Dermis blood vessel endothelial cell (primary cell): ENCODE results near the gene ZNF691. TPM values are rescaled to one million over a fixed set of nuclear protein-coding genes. Genes with fewer than 3 reads are reported as not detected.
"Not testable (repeated sequence)": the region's sequence is repeated elsewhere in the genome, so short reads cannot be mapped to it uniquely, and the experiment has no call there.

ENCODE experiments used
- DNase-seq: peaks from one replicate; pipeline ENCODE4 v3.0.0; 2010
- total RNA-seq: library from RNA; depleted of rRNA; stranded (reverse); fragments of >200 nt; gene quantifications from 2 replicates; pipeline ENCODE4 v1.2.3, GENCODE V29; 2014

ZNF691 gene
- total RNA-seq, 1 donor from 2014 or later: 17.0 TPM

- DNase-seq: no peak
Observed at GRCh38 chr1:42860339-42861013, 14.1 kb downstream of the ZNF691 start.

GRCh38 chr1:42861014-42861399 lies 14.6 kb downstream of the ZNF691 start:
- DNase-seq: no peak

GRCh38 chr1:42866549-42866948 lies 20.1 kb downstream of the ZNF691 start:
- no peak for DNase-seq

GRCh38 chr1:42868466-42868865 lies 22.1 kb downstream of the ZNF691 start:
- not testable (repeated sequence) for DNase-seq

GRCh38 chr1:42869254-42869653 lies 22.8 kb downstream of the ZNF691 start:
- not testable (repeated sequence) for DNase-seq

- DNase-seq: not testable (repeated sequence)
Observed at GRCh38 chr1:42869751-42870150, 23.3 kb downstream of the ZNF691 start.

GRCh38 chr1:42873108-42873507 lies 26.7 kb downstream of the ZNF691 start:
- not testable (repeated sequence) for DNase-seq

GRCh38 chr1:42873670-42874069 lies 27.3 kb downstream of the ZNF691 start:
- no peak for DNase-seq

- no peak for DNase-seq
Observed at GRCh38 chr1:42876009-42876408, 29.6 kb downstream of the ZNF691 start.

GRCh38 chr1:42877380-42877779 lies 31.0 kb downstream of the ZNF691 start:
- no peak for DNase-seq

GRCh38 chr1:42880384-42880783 lies 34.0 kb downstream of the ZNF691 start:
- no peak for DNase-seq

GRCh38 chr1:42886046-42886739 lies 39.8 kb downstream of the ZNF691 start:
- no peak for DNase-seq

- no peak for DNase-seq
Observed at GRCh38 chr1:42886800-42887199, 40.4 kb downstream of the ZNF691 start.

- no peak for DNase-seq
Observed at GRCh38 chr1:42887366-42887765, 41.0 kb downstream of the ZNF691 start.

GRCh38 chr1:42888013-42888633 lies 41.7 kb downstream of the ZNF691 start:
- DNase-seq: no peak

GRCh38 chr1:42889264-42889663 lies 42.9 kb downstream of the ZNF691 start:
- no peak for DNase-seq

- DNase-seq: no peak
Observed at GRCh38 chr1:42891465-42892138, 45.2 kb downstream of the ZNF691 start.

- not testable (repeated sequence) for DNase-seq
Observed at GRCh38 chr1:42899960-42900359, 53.5 kb downstream of the ZNF691 start.

Other genes with a start within 250 kb of the ZNF691 start
- 22.6 and 26.8 TPM in 2 replicates for gene PPIH, start 188.2 kb upstream of the ZNF691 start, total RNA-seq
- 555 and 1,168 TPM in 2 replicates for gene YBX1, start 164.2 kb upstream of the ZNF691 start, total RNA-seq
- 0.05 TPM in 1 of 2 replicates, not detected in the other for gene CLDN19, start 106.4 kb upstream of the ZNF691 start, total RNA-seq
- gene P3H1, start 79.6 kb upstream of the ZNF691 start, total RNA-seq: 111 and 217 TPM in 2 replicates
- 4.0 and 11.9 TPM in 2 replicates for gene C1orf50, start 79.4 kb upstream of the ZNF691 start, total RNA-seq
- gene TMEM269, start 61.6 kb upstream of the ZNF691 start, total RNA-seq: not detected in 2 replicates
- gene ERMAP, start 29.5 kb upstream of the ZNF691 start, total RNA-seq: 8.8 and 9.7 TPM in 2 replicates
- 19.1 and 23.3 TPM in 2 replicates for gene SVBP, start 29.2 kb upstream of the ZNF691 start, total RNA-seq
- gene SLC2A1, start 112.3 kb downstream of the ZNF691 start, total RNA-seq: 28.6 and 38.3 TPM in 2 replicates